Measurements from ENCODE around the gene CD74.

DNA sequence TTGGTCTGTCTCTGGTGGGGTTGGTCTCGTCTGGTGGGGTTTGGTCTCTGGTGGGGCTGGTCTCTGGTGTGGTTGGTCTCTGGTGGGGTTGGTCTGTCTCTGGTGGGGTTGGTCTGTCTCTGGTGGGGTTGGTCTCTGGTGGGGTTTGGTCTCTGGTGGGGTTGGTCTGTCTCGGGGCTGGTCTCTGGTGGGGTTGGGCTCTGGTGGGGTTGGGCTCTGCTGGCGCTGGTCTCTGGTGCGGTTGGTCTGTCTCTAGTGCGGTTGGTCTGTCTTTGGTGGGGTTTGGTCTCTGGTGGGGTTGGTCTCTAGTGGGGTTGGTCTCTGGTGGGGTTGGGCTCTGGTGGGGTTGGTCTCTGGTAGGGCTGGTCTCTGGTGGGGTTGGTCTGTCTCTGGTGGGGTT is 16.3 kb upstream of the CD74 start:
- TF ChIP-seq, protein P1, sequence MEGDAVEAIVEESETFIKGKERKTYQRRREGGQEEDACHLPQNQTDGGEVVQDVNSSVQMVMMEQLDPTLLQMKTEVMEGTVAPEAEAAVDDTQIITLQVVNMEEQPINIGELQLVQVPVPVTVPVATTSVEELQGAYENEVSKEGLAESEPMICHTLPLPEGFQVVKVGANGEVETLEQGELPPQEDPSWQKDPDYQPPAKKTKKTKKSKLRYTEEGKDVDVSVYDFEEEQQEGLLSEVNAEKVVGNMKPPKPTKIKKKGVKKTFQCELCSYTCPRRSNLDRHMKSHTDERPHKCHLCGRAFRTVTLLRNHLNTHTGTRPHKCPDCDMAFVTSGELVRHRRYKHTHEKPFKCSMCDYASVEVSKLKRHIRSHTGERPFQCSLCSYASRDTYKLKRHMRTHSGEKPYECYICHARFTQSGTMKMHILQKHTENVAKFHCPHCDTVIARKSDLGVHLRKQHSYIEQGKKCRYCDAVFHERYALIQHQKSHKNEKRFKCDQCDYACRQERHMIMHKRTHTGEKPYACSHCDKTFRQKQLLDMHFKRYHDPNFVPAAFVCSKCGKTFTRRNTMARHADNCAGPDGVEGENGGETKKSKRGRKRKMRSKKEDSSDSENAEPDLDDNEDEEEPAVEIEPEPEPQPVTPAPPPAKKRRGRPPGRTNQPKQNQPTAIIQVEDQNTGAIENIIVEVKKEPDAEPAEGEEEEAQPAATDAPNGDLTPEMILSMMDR (IDR thresholded peaks at IDR 0.05; ENCODE audit: insufficient read depth, low read length, poor library complexity, severe bottlenecking), result no peak
- no peak for TF ChIP-seq EZH2phosphoT487 (conservative IDR thresholded peaks at IDR 0.05; ENCODE audit: low read length)

All from SU-DHL-6 (cell line).